Left renal cortex interstitium (tissue), 4 donors: Measurements from ENCODE around the gene CCDC87. TPM values are rescaled to one million over a fixed set of nuclear protein-coding genes. Genes with fewer than 3 reads are reported as not detected.

Experiments
- polyA plus RNA-seq, 4 donors: library from polyadenylated mRNA; unstranded; fragments of 120-200 nt; gene quantifications; one replicate each; pipeline ENCODE4 v1.2.1, GENCODE V29; 2013; ENCODE audit not compliant: insufficient read length in 4 of 4

Gene CCDC87
- polyA plus RNA-seq, 4 donors: 0.24 to 0.37 (median 0.34) TPM

Other genes with a start within 250 kb of the CCDC87 start
- 10 to 100 TPM; 30.8 to 38.6 (median 34.8) TPM for gene BRMS1, start 248.0 kb downstream of the CCDC87 start, polyA plus RNA-seq
- gene B4GAT1, start 245.4 kb downstream of the CCDC87 start, polyA plus RNA-seq: 10 to 100 TPM; 50.3 to 64.6 (median 51.9) TPM
- 10 to 100 TPM; 14.6 to 33.0 (median 22.3) TPM for gene SLC29A2, start 221.3 kb downstream of the CCDC87 start, polyA plus RNA-seq
- gene NPAS4, start 172.0 kb downstream of the CCDC87 start, polyA plus RNA-seq: under 1 TPM; 0.06 to 0.54 (median 0.22) TPM
- gene MRPL11, start 154.2 kb downstream of the CCDC87 start, polyA plus RNA-seq: 10 to 100 TPM; 67.7 to 87.7 (median 78.9) TPM
- gene PELI3, start 126.2 kb downstream of the CCDC87 start, polyA plus RNA-seq: 1 to 10 TPM; 4.5 to 7.8 (median 6.4) TPM
- 10 to 100 TPM; 19.6 to 31.2 (median 25.5) TPM for gene DPP3, start 112.6 kb downstream of the CCDC87 start, polyA plus RNA-seq
- gene BBS1, start 82.4 kb downstream of the CCDC87 start, polyA plus RNA-seq: 100 to 1,000 TPM in 1 of 4 donors, 10 to 100 TPM in 3; 61.4 to 102 (median 79.8) TPM
- gene ZDHHC24, start 47.0 kb downstream of the CCDC87 start, polyA plus RNA-seq: 10 to 100 TPM in 2 of 4 donors, 1 to 10 TPM in 2; 5.9 to 13.3 (median 9.9) TPM
- gene ACTN3, start 46.2 kb downstream of the CCDC87 start, polyA plus RNA-seq: under 1 TPM; 0.31 to 0.69 (median 0.63) TPM
- gene CTSF, start 24.5 kb downstream of the CCDC87 start, polyA plus RNA-seq: 100 to 1,000 TPM in 2 of 4 donors, 10 to 100 TPM in 2; 88.3 to 102 (median 101) TPM
- 10 to 100 TPM; 39.1 to 78.2 (median 64.9) TPM for gene CCS, start 122 bp upstream of the CCDC87 start, polyA plus RNA-seq
- 100 to 1,000 TPM in 1 of 4 donors, 10 to 100 TPM in 3; 55.6 to 105 (median 80.4) TPM for gene RBM14, start 23.6 kb upstream of the CCDC87 start, polyA plus RNA-seq
- gene RBM4, start 45.6 kb upstream of the CCDC87 start, polyA plus RNA-seq: 100 to 1,000 TPM; 242 to 267 (median 260) TPM
- gene RBM4B, start 84.8 kb upstream of the CCDC87 start, polyA plus RNA-seq: 10 to 100 TPM; 59.9 to 84.2 (median 71.3) TPM
- 10 to 100 TPM; 56.0 to 67.5 (median 64.7) TPM for gene SPTBN2, start 136.2 kb upstream of the CCDC87 start, polyA plus RNA-seq